Measurements from ENCODE around the gene ATXN1. TPM values are rescaled to one million over a fixed set of nuclear protein-coding genes. Genes with fewer than 3 reads are reported as not detected.

ATXN1 gene
- total and polyA plus RNA-seq, 2 of the 8 experiments (the other 6 are each of a cell fraction or from before 2014, with no cell fraction given) = 1.6 to 4.0 TPM

DNA sequence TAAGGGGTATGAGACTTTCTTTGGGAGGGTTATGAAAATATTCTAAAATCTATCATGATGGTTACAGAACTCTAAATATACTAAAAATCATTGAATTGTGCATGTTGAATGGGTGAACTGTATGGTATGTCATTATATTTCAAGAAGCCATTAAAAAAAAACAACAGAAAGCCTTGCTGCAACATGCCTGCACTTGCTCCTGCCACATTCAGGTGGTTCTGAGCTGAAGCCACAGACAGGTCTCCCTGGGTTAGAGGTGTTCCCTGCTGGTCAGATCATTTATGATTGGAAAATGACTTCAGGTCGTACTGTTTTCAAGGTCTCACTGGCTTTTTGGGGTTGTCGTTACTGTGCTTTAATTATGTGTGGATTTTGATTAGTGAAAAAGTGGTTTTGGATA is 509.6 kb downstream of the ATXN1 start:
- TF ChIP-seq EP300 (IDR thresholded peaks at IDR 0.05; ENCODE audit: borderline replicate concordance in 1 of 2, low read depth in 2 of 2, low read length in 2 of 2) (no peak), POLR2AphosphoS5 (IDR thresholded peaks at IDR 0.05; ENCODE audit: low read depth, low read length) (no peak), SAP30 (IDR thresholded peaks at IDR 0.05; ENCODE audit: insufficient read depth, insufficient replicate concordance, low read length) (no peak), EZH2 (IDR thresholded peaks at IDR 0.05; ENCODE audit: low read depth, low read length, severe bottlenecking) (no peak), RAD21 (IDR thresholded peaks at IDR 0.05 in 1 of 2, conservative IDR thresholded peaks at IDR 0.05 in 1 of 2; ENCODE audit: low read depth in 2 of 2, low read length in 2 of 2) (no peak), ATF2 (IDR thresholded peaks at IDR 0.05; ENCODE audit: low read length) (no peak)
- TF ChIP-seq, protein P1, sequence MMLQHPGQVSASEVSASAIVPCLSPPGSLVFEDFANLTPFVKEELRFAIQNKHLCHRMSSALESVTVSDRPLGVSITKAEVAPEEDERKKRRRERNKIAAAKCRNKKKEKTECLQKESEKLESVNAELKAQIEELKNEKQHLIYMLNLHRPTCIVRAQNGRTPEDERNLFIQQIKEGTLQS (IDR thresholded peaks at IDR 0.05; ENCODE audit: insufficient read depth, low read depth, low read length) = no peak
- POLR2A ChIA-PET (ENCODE audit: partially characterized antibody) = no interaction called here
- H2AK5ac ChIP-seq (ENCODE audit: low read depth, low read length) = no peak overlapping the region

More for the DNA sequence above, 509.6 kb downstream of the ATXN1 start:
- Histone ChIP-seq H4K8ac (ENCODE audit: extremely low read depth, insufficient read depth, low read length) (no peak overlapping the region), H3K23ac (ENCODE audit: insufficient read length) (no peak overlapping the region), H4K5ac (ENCODE audit: insufficient read length, low read depth, low read length) (no peak overlapping the region), H2BK20ac (ENCODE audit: low read length) (no peak overlapping the region), H3K79me2 (ENCODE audit: control insufficient read depth in 1 of 2, insufficient read depth in 2 of 2, low read length in 2 of 2) (no peaks in the 10 kb centered on the region), H4K20me1 (replicated peaks in 1 of 2; ENCODE audit: control insufficient read depth in 1 of 2, insufficient read depth in 2 of 2, low read length in 2 of 2) (no peaks in the 10 kb centered on the region), H3K23me2 (ENCODE audit: low read depth, low read length) (no peaks in the 10 kb centered on the region), H3K79me1 (ENCODE audit: low read depth, low read length) (no peaks in the 10 kb centered on the region), H2BK12ac (ENCODE audit: low read depth, low read length) (no peak overlapping the region), H3K4me1 (replicated peaks in 1 of 4; ENCODE audit: control insufficient read depth in 3 of 4, insufficient read depth in 4 of 4, low read length in 3 of 4) (peaks cover 0 to 7% (median 3%) of the 10 kb centered on the region in 4 experiments; a peak in 1 of 7 replicates), H3K9ac (replicated peaks in 1 of 4; ENCODE audit: extremely low read depth in 1 of 4, low read depth in 3 of 4, low read length in 3 of 4) (no peak overlapping the region), H3K36me3 (ENCODE audit: control insufficient read depth in 2 of 4, insufficient read depth in 4 of 4, low read length in 3 of 4) (no peaks in the 10 kb centered on the region), H3K27ac (ENCODE audit: low read depth, low read length) (no peak overlapping the region), H3K4me2 (ENCODE audit: insufficient read depth in 1 of 2, low read depth in 2 of 2, low read length in 2 of 2) (no peak overlapping the region), H3K9me3 (ENCODE audit: insufficient read depth in 2 of 2, low read depth in 1 of 2, low read length in 1 of 2) (no peaks in the 10 kb centered on the region), H3K27me3 (replicated peaks in 1 of 4; ENCODE audit: control insufficient read depth in 3 of 4, extremely low read depth in 1 of 4, insufficient read depth in 3 of 4, low read length in 3 of 4) (no peaks in the 10 kb centered on the region), H3K18ac (ENCODE audit: extremely low read depth, low read length) (no peak overlapping the region), H2BK5ac (ENCODE audit: low read depth, low read length) (no peak overlapping the region), H4K91ac (replicated peaks; ENCODE audit: insufficient read length, low read length) (no peak overlapping the region), H2AFZ (ENCODE audit: low read length) (no peak overlapping the region), H2BK15ac (ENCODE audit: low read length) (no peak overlapping the region), H3K14ac (ENCODE audit: insufficient read length) (no peak overlapping the region), H3K4me3 (ENCODE audit: extremely low read depth in 1 of 4, insufficient read depth in 2 of 4, low read depth in 3 of 4, low read length in 4 of 4) (no peak overlapping the region), H2BK120ac (replicated peaks; ENCODE audit: low read depth, low read length) (no peak overlapping the region), H3K56ac (replicated peaks; ENCODE audit: insufficient read length, low read depth, low read length) (no peak overlapping the region), H3K4ac (replicated peaks; ENCODE audit: insufficient read length, low read depth, low read length) (no peak overlapping the region)
- FAIRE-seq (no peak), DNase-seq (ENCODE audit: low read depth in 1 of 2, low spot score in 2 of 2) (no peak)
- CTCF ChIA-PET (ENCODE audit: partially characterized antibody) = interaction anchor here (1.1 kb wide), 1 partner anchor 12 kb away, joined by 3 read pairs; no protein-coding TSS in a partner anchor
- WGBS, 2 experiments (ENCODE audit: extremely low coverage in 1 of 2, insufficient coverage in 1 of 2, insufficient read length in 1 of 2, insufficient replicate concordance in 2 of 2, low coverage in 1 of 2, low lambda C conversion rate in 2 of 2, missing lambda C conversion rate in 1 of 2) = 86% methylated on average over 2 of the region's 2 CpGs; no CpG with 5 or more reads in 1 of the 2 experiments
